ENCODE data around the gene SYT8. TPM values are rescaled to one million over a fixed set of nuclear protein-coding genes. Genes with fewer than 3 reads are reported as not detected.

The SYT8 gene
- total and polyA plus RNA-seq, 2 donors (not counting 1 experiment from before 2014, with no cell fraction given), result not detected

- Histone ChIP-seq H3K4me2 (replicated peaks; ENCODE audit: low read depth, low read length, poor library complexity, severe bottlenecking) (peak overlapping the region; percentile 94), H3K79me2 (ENCODE audit: control insufficient read depth, insufficient read depth, low read length) (peaks cover 100% of the 10 kb centered on the region), H2AFZ (ENCODE audit: insufficient read depth, low read depth, low read length, poor library complexity, severe bottlenecking) (no peak overlapping the region), H3K9me3 (ENCODE audit: control extremely low read depth in 1 of 3, control insufficient read depth in 2 of 3, insufficient read depth in 1 of 3, low read length in 2 of 3) (no peaks in the 10 kb centered on the region), H3K36me3 (replicated peaks in 1 of 2; ENCODE audit: control extremely low read depth in 1 of 2, control insufficient read depth in 1 of 2, extremely low read depth in 1 of 2, insufficient read depth in 2 of 2, low read length in 1 of 2) (peaks cover 0 to 60% of the 10 kb centered on the region in 2 experiments), H3K4me1 (ENCODE audit: control insufficient read depth in 2 of 2, insufficient read depth in 2 of 2, low read length in 2 of 2) (peaks cover 49 to 70% of the 10 kb centered on the region in 2 donors), H3K4me3 (ENCODE audit: control extremely low read depth in 1 of 5, extremely low read depth in 1 of 5, insufficient read depth in 1 of 5, low read depth in 2 of 5, low read length in 4 of 5) (no peak overlapping the region), H4K20me1 (ENCODE audit: control insufficient read depth, insufficient read depth, low read length, poor library complexity, severe bottlenecking) (peaks cover 92% of the 10 kb centered on the region), H3K9ac (ENCODE audit: low read length) (no peak overlapping the region), H3K27ac (ENCODE audit: low read length in 2 of 2) (peak overlapping the region in 1 of 2 donors; percentile 63), H3K27me3 (replicated peaks in 1 of 4; ENCODE audit: control extremely low read depth in 1 of 4, control insufficient read depth in 3 of 4, insufficient read depth in 4 of 4, low read length in 3 of 4) (no peaks in the 10 kb centered on the region)
- TF ChIP-seq, protein P1, sequence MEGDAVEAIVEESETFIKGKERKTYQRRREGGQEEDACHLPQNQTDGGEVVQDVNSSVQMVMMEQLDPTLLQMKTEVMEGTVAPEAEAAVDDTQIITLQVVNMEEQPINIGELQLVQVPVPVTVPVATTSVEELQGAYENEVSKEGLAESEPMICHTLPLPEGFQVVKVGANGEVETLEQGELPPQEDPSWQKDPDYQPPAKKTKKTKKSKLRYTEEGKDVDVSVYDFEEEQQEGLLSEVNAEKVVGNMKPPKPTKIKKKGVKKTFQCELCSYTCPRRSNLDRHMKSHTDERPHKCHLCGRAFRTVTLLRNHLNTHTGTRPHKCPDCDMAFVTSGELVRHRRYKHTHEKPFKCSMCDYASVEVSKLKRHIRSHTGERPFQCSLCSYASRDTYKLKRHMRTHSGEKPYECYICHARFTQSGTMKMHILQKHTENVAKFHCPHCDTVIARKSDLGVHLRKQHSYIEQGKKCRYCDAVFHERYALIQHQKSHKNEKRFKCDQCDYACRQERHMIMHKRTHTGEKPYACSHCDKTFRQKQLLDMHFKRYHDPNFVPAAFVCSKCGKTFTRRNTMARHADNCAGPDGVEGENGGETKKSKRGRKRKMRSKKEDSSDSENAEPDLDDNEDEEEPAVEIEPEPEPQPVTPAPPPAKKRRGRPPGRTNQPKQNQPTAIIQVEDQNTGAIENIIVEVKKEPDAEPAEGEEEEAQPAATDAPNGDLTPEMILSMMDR (IDR thresholded peaks at IDR 0.05), result no peak
- TF ChIP-seq EZH2 (IDR thresholded peaks at IDR 0.05; ENCODE audit: borderline replicate concordance, insufficient read depth, low read depth, low read length, poor library complexity, severe bottlenecking), result no peak
- no peak for DNase-seq
- ChIA-PET CTCF (interaction anchor here (1.5 to 10.2 kb wide), 2 partner anchors 25 kb away, joined by 6 to 104 read pairs; no protein-coding TSS in a partner anchor), POLR2A (interaction anchor here (1.5 kb wide), 1 partner anchor 25 kb away, joined by 4 read pairs; no protein-coding TSS in a partner anchor)
- H3K27me3 Mint-ChIP-seq, result no peaks in the 10 kb centered on the region
- ATAC-seq (ENCODE audit: low read depth), result no peak
- peaks cover 45% of the 10 kb centered on the region for H3K4me1 Mint-ChIP-seq
- no peak overlapping the region for H3K4me3 Mint-ChIP-seq
- H3K9me3 Mint-ChIP-seq (ENCODE audit: insufficient read depth), result no peaks in the 10 kb centered on the region
- 93% methylated on average over 11 of the region's 11 CpGs for WGBS (ENCODE audit: insufficient coverage)
- H3K27ac Mint-ChIP-seq, result no peak overlapping the region
- intact Hi-C loops (cut with micrococcal nuclease), result no loop called here
Measured at GRCh38 chr11:1857064-1857463, 22.3 kb downstream of the SYT8 start.

DNA sequence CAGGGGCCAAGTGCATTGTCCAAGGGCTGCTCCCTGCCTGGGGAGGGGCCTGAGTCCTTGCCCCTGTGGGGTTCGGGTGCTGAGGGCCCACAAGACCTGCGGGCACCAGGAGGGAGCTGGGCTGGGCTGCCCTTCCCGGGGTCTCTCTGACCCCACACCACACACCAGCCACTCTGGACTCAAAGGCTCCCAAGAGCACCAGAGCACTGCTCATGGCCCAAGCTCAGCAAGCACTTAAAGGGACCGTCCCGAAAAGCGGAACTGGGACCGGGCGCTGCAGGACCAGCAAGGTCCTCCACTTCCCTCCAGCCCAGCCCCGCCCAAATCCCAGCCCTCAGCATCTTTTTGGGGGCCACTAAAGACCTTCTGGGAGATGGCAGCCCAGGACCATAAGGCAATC, 23.4 kb downstream of the SYT8 start:
- no peaks in the 10 kb centered on the region for H3K9me3 Mint-ChIP-seq (ENCODE audit: insufficient read depth)
- peak overlapping the region; percentile 20 for H3K27ac Mint-ChIP-seq
- Histone ChIP-seq H3K4me3 (ENCODE audit: control extremely low read depth in 1 of 5, extremely low read depth in 1 of 5, insufficient read depth in 1 of 5, low read depth in 2 of 5, low read length in 4 of 5) (no peak overlapping the region), H4K20me1 (ENCODE audit: control insufficient read depth, insufficient read depth, low read length, poor library complexity, severe bottlenecking) (peaks cover 100% of the 10 kb centered on the region), H3K27me3 (replicated peaks in 1 of 4; ENCODE audit: control extremely low read depth in 1 of 4, control insufficient read depth in 3 of 4, insufficient read depth in 4 of 4, low read length in 3 of 4) (no peaks in the 10 kb centered on the region), H3K9ac (ENCODE audit: low read length) (no peak overlapping the region), H3K4me1 (ENCODE audit: control insufficient read depth in 2 of 2, insufficient read depth in 2 of 2, low read length in 2 of 2) (peaks cover 43 to 73% of the 10 kb centered on the region in 2 donors), H3K9me3 (ENCODE audit: control extremely low read depth in 1 of 3, control insufficient read depth in 2 of 3, insufficient read depth in 1 of 3, low read length in 2 of 3) (no peaks in the 10 kb centered on the region), H3K4me2 (replicated peaks; ENCODE audit: low read depth, low read length, poor library complexity, severe bottlenecking) (peak overlapping the region; percentile 9), H3K36me3 (replicated peaks in 1 of 2; ENCODE audit: control extremely low read depth in 1 of 2, control insufficient read depth in 1 of 2, extremely low read depth in 1 of 2, insufficient read depth in 2 of 2, low read length in 1 of 2) (peaks cover 0 to 71% of the 10 kb centered on the region in 2 experiments), H3K27ac (ENCODE audit: low read length in 2 of 2) (no peak overlapping the region), H3K79me2 (ENCODE audit: control insufficient read depth, insufficient read depth, low read length) (peaks cover 100% of the 10 kb centered on the region), H2AFZ (ENCODE audit: insufficient read depth, low read depth, low read length, poor library complexity, severe bottlenecking) (no peak overlapping the region)
- ChIA-PET POLR2A (no interaction called here), CTCF (interaction anchor here (1.5 kb wide), 1 partner anchor 24 kb away, joined by 6 read pairs; no protein-coding TSS in a partner anchor)
- ATAC-seq (ENCODE audit: low read depth) (no peak), DNase-seq (no peak)
- H3K4me1 Mint-ChIP-seq, result peaks cover 35% of the 10 kb centered on the region
- H3K4me3 Mint-ChIP-seq, result no peak overlapping the region
- WGBS (ENCODE audit: insufficient coverage), result 85% methylated on average over 8 of the region's 9 CpGs
- intact Hi-C loops (cut with micrococcal nuclease), result no loop called here
- H3K27me3 Mint-ChIP-seq, result no peaks in the 10 kb centered on the region
- no peak for TF ChIP-seq EZH2 (IDR thresholded peaks at IDR 0.05; ENCODE audit: borderline replicate concordance, insufficient read depth, low read depth, low read length, poor library complexity, severe bottlenecking)
- TF ChIP-seq, protein P1 (IDR thresholded peaks at IDR 0.05), result no peak

Measured in B cell (primary cell).